Vagina (tissue), 2 donors: ENCODE data around the gene ZBTB7C.

Source experiments
- CTCF ChIP-seq, 3 experiments: fragments of 450-650 bp in 2 of 3; fragments of 200-600 bp in 1 of 3; sonication (generic) in 1 of 3; IDR thresholded peaks; one replicate each; pipeline ENCODE4 v1.5.1; 2017 to 2019; ENCODE audit warnings: antibody characterized with exemption in 3 of 3, mild to moderate bottlenecking in 2 of 3, moderate library complexity in 2 of 3
- POLR2A ChIP-seq, 2 donors: fragments of 450-650 bp; IDR thresholded peaks; one replicate each; pipeline ENCODE4 v1.6.1; 2017; ENCODE audit warnings: antibody characterized with exemption in 2 of 2, mild to moderate bottlenecking in 2 of 2, moderate library complexity in 2 of 2

- TF ChIP-seq CTCF (IDR thresholded peaks at IDR 0.05) (no peak), POLR2A (IDR thresholded peaks at IDR 0.05) (no peak)
These were observed 247.1 kb downstream of the ZBTB7C start for GRCh38 chr18:48161911-48162698.
